ENCODE measurements around the gene DSCAML1.

GRCh38 chr11:117833401-117833891, 36.4 kb upstream of the DSCAML1 start:
- TF ChIP-seq CTCF (IDR thresholded peaks at IDR 0.05 in 2 of 3, conservative IDR thresholded peaks at IDR 0.05 in 1 of 3; ENCODE audit: borderline replicate concordance in 1 of 3, insufficient read depth in 1 of 3, low read depth in 2 of 3, low read length in 2 of 3) (no peak), CBX3 (IDR thresholded peaks at IDR 0.05; ENCODE audit: low read depth) (no peak), ELF1 (IDR thresholded peaks at IDR 0.05; ENCODE audit: borderline replicate concordance, low read depth) (no peak), EZH2phosphoT487 (IDR thresholded peaks at IDR 0.05; ENCODE audit: borderline replicate concordance) (no peak), YY1 (IDR thresholded peaks at IDR 0.05; ENCODE audit: extremely low read depth, insufficient replicate concordance, low read depth, low read length) (no peak), SP1 (IDR thresholded peaks at IDR 0.05; ENCODE audit: low read depth) (no peak), POLR2AphosphoS5 (IDR thresholded peaks at IDR 0.05; ENCODE audit: low read depth, low read length) (no peak), EZH2 (IDR thresholded peaks at IDR 0.05) (no peak), SIN3A (IDR thresholded peaks at IDR 0.05; ENCODE audit: low read depth) (no peak), POLR2A (IDR thresholded peaks at IDR 0.05; ENCODE audit: borderline replicate concordance, extremely low read depth, insufficient read depth, insufficient read length) (no peak), RAD21 (IDR thresholded peaks at IDR 0.05; ENCODE audit: low read depth) (no peak)

Measured in HCT116 (cell line).